ENCODE measurements around the gene GRHL1. TPM values are rescaled to one million over a fixed set of nuclear protein-coding genes. Genes with fewer than 3 reads are reported as not detected.

The GRHL1 gene
- total and polyA plus RNA-seq, 10 donors, result 0.20 to 3.0 (median 1.2) TPM

GRCh38 chr2:9975328-9975727 lies 23.8 kb downstream of the GRHL1 start:
- Histone ChIP-seq H3K9me3 (no peaks in the 10 kb centered on the region), H3K4me3 (no peak overlapping the region), H3K27ac (no peak overlapping the region), H3K4me1 (no peaks in the 10 kb centered on the region), H3K36me3 (no peaks in the 10 kb centered on the region), H3K27me3 (replicated peaks in 1 of 7) (no peaks in the 10 kb centered on the region)
- no peak for TF ChIP-seq POLR2A (IDR thresholded peaks at IDR 0.05)
- no peak for TF ChIP-seq CTCF (IDR thresholded peaks at IDR 0.05 in 8 of 11, conservative IDR thresholded peaks at IDR 0.05 in 3 of 11)
- no peak for TF ChIP-seq POLR2AphosphoS5 (IDR thresholded peaks at IDR 0.05)
- WGBS, 5 donors, result 86 to 96% (median 94%) methylated on average over 10 of the region's 10 CpGs
- intact Hi-C loops (cut with DNase I; ENCODE audit: low total_unique reads), result no loop called here
- DNase-seq, result no peak

- Histone ChIP-seq H3K4me1 (no peaks in the 10 kb centered on the region), H3K27ac (no peak overlapping the region), H3K27me3 (replicated peaks in 1 of 7) (no peaks in the 10 kb centered on the region), H3K36me3 (no peaks in the 10 kb centered on the region), H3K4me3 (no peak overlapping the region), H3K9me3 (no peaks in the 10 kb centered on the region)
- TF ChIP-seq CTCF (IDR thresholded peaks at IDR 0.05 in 8 of 11, conservative IDR thresholded peaks at IDR 0.05 in 3 of 11), result no peak
- TF ChIP-seq POLR2A (IDR thresholded peaks at IDR 0.05), result no peak
- no peak for TF ChIP-seq POLR2AphosphoS5 (IDR thresholded peaks at IDR 0.05)
- WGBS, 5 donors, result 56 to 76% (median 68%) methylated on average over 9 of the region's 9 CpGs
- intact Hi-C loops (cut with DNase I; ENCODE audit: low total_unique reads), result no loop called here
- no peak for DNase-seq
Measured at GRCh38 chr2:9975805-9976447, 24.4 kb downstream of the GRHL1 start.

GRCh38 chr2:9979977-9980376 lies 28.5 kb downstream of the GRHL1 start:
- H3K27me3 ChIP-seq (replicated peaks in 1 of 7), result no peaks in the 10 kb centered on the region
- no peaks in the 10 kb centered on the region for H3K9me3 ChIP-seq
- DNase-seq, result no peak
- H3K4me1 ChIP-seq, result peaks cover 0 to 12% (median 9%) of the 10 kb centered on the region in 6 donors
- H3K27ac ChIP-seq, result no peak overlapping the region
- TF ChIP-seq CTCF (IDR thresholded peaks at IDR 0.05 in 8 of 11, conservative IDR thresholded peaks at IDR 0.05 in 3 of 11) (no peak), POLR2A (IDR thresholded peaks at IDR 0.05) (no peak), POLR2AphosphoS5 (IDR thresholded peaks at IDR 0.05) (no peak)
- no peak overlapping the region for H3K4me3 ChIP-seq
- no peaks in the 10 kb centered on the region for H3K36me3 ChIP-seq
- intact Hi-C loops (cut with DNase I; ENCODE audit: low total_unique reads), result loop anchor here (5.0 kb wide), 1 partner anchor 67 kb away; no protein-coding TSS in a partner anchor
- 61 to 78% (median 68%) methylated on average over 6 of the region's 6 CpGs for WGBS, 5 donors

GRCh38 chr2:9980520-9980919 lies 29.0 kb downstream of the GRHL1 start:
- Histone ChIP-seq H3K4me1 (peaks cover 0 to 14% (median 9%) of the 10 kb centered on the region in 6 donors), H3K9me3 (no peaks in the 10 kb centered on the region), H3K36me3 (no peaks in the 10 kb centered on the region), H3K4me3 (no peak overlapping the region), H3K27ac (no peak overlapping the region), H3K27me3 (replicated peaks in 1 of 7) (no peaks in the 10 kb centered on the region)
- WGBS, 5 donors, result 79 to 90% (median 81%) methylated on average over 2 of the region's 2 CpGs
- TF ChIP-seq POLR2AphosphoS5 (IDR thresholded peaks at IDR 0.05) (no peak), CTCF (IDR thresholded peaks at IDR 0.05 in 8 of 11, conservative IDR thresholded peaks at IDR 0.05 in 3 of 11) (no peak), POLR2A (IDR thresholded peaks at IDR 0.05) (no peak)
- intact Hi-C loops (cut with DNase I; ENCODE audit: low total_unique reads), result loop anchor here (5.0 kb wide), 1 partner anchor 67 kb away; no protein-coding TSS in a partner anchor
- no peak for DNase-seq
